Fibroblast of skin of scalp (primary cell): ENCODE data around the gene SLC4A5.
"Not testable (repeated sequence)": the region's sequence is repeated elsewhere in the genome, so short reads cannot be mapped to it uniquely, and the experiment has no call there.

ENCODE experiments used
- DNase-seq: peaks from one replicate; pipeline ENCODE4 v3.0.0-alpha.2; 2013

SLC4A5 gene

DNA sequence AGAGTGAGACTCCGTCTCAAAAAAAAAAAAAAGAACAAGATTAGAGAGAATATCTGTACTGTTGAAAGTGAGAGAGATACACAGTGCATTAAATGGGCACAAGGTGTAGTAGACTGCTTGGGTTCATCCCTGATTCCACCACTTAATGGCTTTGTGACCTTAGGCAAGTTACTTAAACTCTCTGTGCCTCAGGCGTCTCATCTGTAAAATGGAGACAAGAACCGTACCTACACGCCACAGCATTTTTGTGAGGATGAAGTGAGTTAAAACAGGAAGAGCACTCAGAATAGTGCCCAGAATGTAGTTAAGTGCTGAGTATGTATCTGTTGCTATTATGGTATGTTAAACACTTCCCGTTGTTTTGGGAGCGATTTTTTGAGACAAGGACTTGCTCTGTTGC lies 80.5 kb downstream of the SLC4A5 start:
- DNase-seq = no peak

DNA sequence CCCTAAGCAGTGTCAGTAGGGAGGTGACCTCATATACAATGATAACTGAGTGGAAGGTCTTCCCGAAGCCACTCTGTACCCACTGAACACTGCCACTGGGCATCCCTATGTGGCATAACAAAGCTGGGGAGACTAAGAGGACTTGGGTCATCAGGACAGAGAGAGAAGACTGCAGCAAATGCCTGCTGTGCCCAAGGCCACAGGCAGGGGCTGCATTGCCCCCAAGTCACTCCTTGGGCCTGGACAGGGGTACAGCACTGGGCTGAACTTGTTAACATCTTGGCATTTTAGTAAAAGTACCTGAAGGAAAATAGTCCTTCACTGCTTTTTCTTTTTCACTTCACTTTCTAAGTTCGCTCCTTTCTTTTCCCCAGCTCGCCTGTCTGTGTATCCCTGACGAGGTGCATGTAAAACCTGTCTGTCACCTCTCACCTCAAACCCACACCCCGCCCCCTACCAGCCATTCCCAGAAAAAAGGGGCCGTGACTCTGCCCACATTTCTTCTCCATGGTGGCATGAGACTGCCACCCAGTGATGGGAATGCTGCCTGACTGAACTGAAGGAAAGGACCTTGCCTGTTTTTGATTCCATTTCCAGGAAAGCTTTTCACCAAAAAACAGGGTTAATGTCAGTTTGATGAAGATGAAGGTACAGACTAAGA lies 81.9 kb downstream of the SLC4A5 start:
- DNase-seq = peak; percentile 49

- no peak for DNase-seq
These were observed 82.7 kb downstream of the SLC4A5 start for GRCh38 chr2:74260495-74260894.

DNA sequence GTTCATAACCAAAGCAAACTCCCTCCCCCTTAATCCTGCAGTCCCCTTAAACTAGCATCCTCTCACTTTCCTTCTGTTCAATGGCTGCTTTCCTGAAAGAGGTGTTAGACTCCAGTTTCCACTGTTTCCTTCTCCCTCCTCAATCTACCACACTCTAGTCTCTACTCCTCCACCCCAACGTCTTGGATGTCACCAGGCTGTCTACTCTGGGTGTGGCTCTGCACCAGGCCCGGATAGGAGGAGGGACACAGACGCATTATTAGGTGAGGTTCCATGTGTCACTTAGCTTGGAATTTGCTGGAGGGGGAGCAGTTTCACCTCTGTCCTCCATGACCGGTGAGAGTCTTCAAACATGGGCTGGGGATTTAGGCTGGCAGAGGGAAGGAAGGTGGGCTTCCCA lies 83.5 kb downstream of the SLC4A5 start:
- no peak for DNase-seq

GRCh38 chr2:74259191-74259590 lies 84.0 kb downstream of the SLC4A5 start:
- no peak for DNase-seq

GRCh38 chr2:74255660-74256213 lies 87.5 kb downstream of the SLC4A5 start:
- no peak for DNase-seq

DNA sequence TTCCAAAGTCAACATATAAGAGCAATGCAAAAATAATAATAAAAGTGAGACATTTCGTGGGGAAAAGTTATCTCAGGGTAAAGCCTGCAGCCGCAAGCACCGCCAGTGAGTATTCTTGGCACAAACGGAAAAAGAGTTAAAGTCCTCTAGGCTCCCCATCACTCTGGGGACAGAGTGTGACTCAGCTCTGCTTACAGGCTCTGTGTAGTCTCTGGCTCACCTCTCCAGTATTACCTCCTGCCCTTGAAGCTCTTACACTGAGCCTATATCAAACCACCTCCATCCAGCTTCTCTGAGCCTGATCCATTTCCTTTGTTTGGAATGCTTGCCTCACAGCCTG lies 89.3 kb downstream of the SLC4A5 start:
- peak; percentile 14 for DNase-seq

DNA sequence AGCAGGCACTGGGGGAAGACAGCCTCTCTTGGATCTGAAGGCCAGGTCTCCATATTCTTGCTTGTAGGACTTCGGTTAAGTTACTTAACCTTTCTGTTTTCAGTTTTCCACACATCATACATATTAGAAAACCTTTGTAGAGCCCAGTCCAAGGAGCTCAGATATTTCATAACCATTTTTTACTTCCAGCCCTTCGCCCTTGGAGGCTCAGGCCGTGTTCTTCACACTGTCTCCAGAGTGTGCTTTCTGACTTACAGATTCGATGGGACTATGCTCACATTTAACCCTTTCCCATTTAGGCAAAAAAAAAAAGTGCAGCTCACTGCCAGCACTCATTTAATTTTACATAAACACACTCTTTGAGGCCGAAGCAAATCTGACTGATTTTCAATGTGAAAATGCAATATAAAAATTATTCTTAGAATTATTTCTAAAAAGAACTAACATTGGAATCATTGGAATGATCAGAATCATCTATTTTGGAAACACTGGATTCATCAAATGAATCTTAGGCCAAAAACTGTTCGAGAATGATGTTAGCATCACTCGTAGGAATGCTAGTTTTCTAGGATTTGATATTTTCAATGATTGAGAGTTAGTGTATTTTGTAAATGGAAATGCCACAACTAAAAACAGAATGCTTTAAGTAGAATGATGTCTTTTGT lies 89.8 kb downstream of the SLC4A5 start:
- no peak for DNase-seq

- DNase-seq = no peak
These were observed 90.4 kb downstream of the SLC4A5 start for GRCh38 chr2:74252862-74253261.

- no peak for DNase-seq
These were observed 91.2 kb downstream of the SLC4A5 start for GRCh38 chr2:74252036-74252435.

DNA sequence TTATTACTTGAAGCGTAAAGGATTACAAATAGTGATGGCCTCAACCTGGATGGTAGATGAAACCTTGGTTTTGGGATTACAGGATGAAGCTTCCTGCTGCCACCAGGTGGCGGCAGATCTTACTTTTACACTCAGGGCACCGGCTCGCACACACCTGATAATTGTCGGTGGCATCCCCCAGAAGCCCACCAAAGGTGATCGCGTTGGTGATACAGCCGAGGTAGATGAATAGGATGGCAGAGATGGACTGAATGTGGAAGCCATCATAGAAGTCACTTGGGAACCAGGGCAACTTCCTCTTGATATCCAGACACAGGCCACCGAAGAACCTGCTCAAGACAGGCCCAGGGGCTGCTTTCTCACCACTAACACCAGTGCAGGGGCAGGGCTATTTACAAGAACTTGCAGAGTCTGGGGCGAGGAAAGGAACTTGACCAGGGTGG lies 93.0 kb downstream of the SLC4A5 start:
- peak; percentile 33 for DNase-seq

- no peak for DNase-seq
These were observed 93.7 kb downstream of the SLC4A5 start for GRCh38 chr2:74249406-74250122.

DNA sequence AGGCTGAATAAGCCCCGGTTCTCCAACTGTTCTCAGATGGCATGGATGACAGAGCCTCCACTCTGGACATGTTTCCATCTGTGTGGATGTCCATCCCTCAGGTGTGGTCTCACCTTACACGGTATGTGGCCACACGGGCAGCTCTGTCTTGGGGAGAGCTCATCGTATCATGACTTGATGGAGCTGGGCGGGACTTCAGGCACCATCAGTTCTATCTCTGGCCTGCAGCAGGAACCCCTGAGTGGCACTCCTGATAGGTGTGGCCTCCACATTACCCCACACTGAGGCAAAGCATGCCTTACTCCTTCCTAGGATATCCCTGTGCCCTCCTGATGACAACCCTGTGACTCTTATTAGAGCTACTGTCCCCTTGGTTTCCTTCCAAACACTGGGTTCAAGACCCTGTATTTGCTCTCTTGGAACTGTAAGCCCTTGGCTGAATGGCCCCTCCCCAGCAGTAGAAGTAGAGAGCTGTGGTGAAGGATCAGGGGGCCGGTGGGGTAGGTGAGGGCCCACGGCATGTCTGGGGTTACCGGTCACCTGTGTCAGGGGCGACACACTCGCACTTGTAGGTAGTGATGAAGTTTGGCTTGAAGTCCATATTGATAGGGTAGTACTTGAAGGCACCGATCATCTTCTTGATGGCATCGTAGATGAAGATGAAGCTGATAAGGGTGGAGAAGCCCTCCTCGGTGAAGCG lies 96.6 kb downstream of the SLC4A5 start:
- DNase-seq = no peak

GRCh38 chr2:74244286-74244685 lies 98.9 kb downstream of the SLC4A5 start:
- DNase-seq = no peak

DNA sequence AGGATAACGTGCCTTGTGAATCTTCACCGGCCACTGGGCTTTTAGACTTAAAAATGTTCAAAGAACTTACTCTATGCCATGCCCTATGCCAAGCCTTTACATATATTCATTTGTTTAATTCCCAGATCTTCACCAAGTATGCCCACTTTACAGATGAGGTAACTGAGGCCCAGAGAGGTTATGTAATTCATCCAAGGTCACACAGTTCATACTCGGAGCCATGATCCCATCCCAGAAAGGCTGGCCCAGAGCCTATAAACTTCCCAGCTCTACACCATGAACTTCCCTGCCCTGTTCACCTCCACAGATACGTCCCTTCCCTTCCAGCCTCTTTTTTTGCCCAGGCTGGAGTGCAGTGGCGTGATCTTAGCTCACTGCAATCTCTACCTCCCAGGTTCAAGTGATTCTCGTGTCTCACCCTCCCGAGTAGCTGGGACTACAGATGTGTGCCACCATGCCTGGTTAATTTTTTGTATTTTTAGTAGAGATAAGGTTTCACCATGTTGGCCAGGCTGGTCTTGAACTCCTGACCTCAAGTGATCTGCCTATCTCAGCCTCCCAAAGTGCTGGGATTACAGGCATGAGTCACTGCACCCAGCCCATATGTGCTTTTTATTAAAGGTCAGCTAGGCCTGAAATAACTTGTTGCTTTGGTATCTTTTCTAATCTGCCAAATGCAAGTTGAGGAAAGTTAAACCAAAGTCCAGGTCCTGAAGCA lies 100.7 kb downstream of the SLC4A5 start:
- DNase-seq = no peak

DNA sequence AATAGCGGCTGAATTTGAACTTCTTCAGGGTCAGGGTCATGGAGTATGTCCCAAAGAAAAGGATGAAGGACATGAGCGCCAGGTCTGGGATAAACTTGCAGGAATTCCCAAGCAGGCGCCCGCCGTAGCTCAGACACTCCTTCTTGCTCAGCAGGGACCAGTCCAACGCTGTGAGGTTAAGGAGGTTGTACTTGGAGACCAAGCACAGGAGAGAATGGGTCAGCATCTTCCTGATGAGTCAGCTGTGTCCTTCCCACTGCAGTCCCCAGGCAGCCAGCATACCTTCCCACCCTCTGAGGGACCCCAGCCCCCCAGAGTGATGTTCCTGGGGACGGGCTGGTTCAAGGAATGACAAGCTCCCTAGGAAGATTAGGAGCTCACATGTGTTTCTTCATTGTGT lies 103.9 kb downstream of the SLC4A5 start:
- no peak for DNase-seq

DNA sequence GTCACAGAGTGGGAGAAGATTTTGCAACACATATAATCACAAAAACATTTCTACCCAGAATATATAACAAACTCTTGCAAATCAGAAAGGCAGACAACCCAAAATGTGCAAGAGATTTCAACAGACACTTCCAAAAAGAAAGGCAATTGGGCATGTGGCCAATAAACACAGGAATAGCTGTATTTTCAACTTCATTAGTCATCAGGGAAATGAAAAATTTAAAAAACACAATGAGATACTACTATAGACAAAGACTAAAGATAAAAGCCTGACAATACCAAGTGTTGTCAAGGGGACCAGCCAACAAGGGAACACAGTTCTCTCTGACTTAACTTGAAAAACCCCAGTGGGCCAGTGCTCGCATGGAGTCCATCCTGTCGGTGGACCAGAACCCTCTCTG lies 104.3 kb downstream of the SLC4A5 start:
- peak; percentile 74 for DNase-seq

- no peak for DNase-seq
These were observed 108.2 kb downstream of the SLC4A5 start for GRCh38 chr2:74235041-74235440.

DNA sequence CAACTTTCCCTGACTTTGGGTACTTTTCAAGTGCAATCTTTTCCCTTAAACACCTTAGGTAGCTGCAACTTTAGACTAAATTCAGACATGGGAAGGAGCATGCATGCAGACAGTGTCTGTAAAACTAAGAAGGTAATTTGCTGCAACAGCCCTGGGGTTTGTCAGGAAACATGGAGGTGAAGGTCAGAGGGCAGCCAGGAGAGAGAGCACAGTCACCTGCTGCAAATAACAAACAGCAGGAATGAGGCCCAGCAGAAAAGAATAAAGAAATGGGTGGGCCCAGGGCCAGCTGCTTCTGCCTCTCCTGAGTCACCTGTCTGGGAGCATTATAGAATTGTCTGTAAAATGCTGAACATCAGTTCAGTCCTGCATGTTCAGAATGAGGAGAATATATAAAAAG lies 109.6 kb downstream of the SLC4A5 start:
- DNase-seq = no peak

- DNase-seq = no peak
These were observed 110.8 kb downstream of the SLC4A5 start for GRCh38 chr2:74232426-74232825.

- not testable (repeated sequence) for DNase-seq
These were observed 113.4 kb downstream of the SLC4A5 start for GRCh38 chr2:74229865-74230264.

- no peak for DNase-seq
These were observed 114.4 kb downstream of the SLC4A5 start for GRCh38 chr2:74228772-74229171.
